IPS DF 4.7 (cell line): ENCODE data around the gene ULK4.

Experiments
- DNase-seq: peaks from one replicate; pipeline ENCODE4 v3.0.0-alpha.2; 2013; ENCODE audit warnings: low spot score; ENCODE audit errors: extremely low read depth

Gene ULK4

DNA sequence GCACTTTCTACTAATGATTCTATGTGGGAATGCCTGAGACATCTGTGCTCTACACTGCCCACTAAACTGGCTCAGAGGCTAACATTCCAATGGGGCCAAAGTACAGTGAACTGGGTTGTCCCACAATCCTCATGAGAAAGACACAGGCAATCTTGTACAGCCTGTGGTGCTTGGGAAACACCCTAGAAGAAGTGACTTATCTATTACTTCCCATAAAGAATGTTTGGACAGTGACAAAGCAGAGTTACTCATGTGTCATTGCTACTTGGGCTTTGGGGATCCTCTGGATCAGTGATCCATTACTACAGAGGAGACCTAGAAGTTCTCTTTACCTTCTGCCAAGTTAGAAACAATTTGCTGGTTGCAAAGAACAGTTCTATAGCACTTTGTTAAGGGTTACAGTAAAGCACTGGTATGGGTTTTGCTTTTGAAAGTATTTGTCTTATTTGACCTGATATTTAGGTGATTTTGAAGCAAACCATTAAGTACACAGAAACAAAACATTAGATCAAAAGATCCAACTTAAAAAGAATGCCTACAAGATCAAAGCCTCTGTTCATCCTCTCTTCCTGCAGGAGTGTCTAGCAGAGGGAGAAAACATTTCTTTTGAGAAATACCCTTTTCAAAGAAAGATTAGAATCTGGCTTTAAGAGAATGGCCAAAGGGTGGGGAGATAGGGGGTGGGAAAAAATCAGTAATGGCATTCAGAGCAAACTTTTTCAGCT is 686.8 kb downstream of the ULK4 start:
- DNase-seq = no peak

GRCh38 chr3:41272667-41273066 is 689.2 kb downstream of the ULK4 start:
- no peak for DNase-seq

DNA sequence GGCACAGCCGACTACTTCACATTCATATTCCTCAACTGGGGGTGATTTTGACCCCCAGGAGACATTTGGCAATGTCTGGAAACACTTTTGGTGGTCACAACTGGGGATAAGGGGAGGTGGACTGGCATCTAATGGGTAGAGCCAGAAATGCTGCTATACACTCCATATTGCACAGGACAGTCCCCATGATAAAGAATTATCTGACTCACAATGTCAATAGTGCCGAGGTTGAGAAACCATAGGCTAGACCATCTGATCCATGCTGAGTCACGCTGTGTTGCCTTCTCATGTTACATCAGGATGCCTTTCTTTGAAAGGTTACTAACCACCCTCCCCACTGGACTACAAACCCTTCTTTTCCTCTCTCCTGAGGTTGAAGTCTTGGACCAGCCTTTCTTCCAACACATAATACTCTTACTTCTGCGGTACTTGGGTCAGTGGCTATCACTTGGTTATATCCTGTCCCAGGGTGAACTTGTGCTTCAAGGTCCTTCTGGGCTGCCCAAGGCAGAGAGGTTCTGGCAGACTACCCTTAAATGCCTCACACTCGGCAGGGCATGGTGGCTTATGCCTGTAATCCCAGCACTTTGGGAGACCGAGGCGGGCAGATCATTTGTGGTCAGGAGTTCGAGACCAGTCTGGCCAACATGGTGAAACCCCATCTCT is 693.8 kb downstream of the ULK4 start:
- no peak for DNase-seq

- DNase-seq = no peak
These were observed 696.1 kb downstream of the ULK4 start for GRCh38 chr3:41265823-41266273.

- DNase-seq = no peak
These were observed 696.8 kb downstream of the ULK4 start for GRCh38 chr3:41265011-41265545.

DNA sequence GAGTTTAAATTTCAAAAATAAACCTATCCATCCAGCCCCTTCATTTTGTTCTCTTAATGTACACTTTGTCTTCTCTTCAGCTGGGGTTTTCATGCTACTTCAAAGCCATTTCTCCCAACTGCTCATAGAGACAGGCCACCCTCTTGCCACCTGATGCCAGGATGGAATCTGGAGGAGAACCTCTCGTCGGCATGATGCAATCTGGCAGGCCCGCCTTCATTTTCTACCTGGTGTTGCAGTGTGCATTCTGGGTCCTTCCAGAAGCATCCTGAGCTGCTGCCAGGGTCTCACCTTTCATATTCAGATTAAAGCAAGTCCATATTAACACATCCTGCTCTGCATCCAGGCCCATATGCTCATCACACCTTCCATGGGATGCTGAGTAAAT is 701.8 kb downstream of the ULK4 start:
- no peak for DNase-seq

DNA sequence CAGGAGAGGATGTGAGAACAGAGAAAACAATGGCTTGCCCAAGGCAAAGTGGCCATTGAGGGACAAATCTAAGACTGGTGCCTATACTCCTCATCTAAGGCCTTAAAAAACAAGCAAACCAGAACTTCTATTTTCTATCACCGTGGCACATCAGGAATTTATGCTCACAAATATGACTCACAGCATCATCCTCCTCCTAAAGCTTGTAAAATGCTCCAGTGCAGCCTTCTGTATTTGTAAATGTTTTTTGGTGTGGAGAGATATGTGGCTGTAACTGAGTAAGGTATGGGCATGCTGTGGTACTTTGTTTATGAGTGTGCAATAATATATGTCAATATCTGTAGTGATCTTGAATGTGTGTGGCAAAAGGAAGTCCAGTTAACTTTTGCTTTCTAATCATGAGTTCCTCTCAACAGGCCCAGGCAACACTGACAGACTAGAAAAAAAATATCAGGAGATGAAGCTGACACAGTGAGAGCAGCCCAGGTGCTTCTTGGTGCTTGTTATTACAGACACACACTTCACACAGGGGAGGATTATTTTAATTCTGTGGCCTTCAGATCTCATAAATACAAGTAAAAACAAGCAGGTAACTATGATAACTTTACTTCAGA is 702.3 kb downstream of the ULK4 start:
- DNase-seq = no peak

GRCh38 chr3:41258239-41258800 is 703.6 kb downstream of the ULK4 start:
- DNase-seq = no peak

DNA sequence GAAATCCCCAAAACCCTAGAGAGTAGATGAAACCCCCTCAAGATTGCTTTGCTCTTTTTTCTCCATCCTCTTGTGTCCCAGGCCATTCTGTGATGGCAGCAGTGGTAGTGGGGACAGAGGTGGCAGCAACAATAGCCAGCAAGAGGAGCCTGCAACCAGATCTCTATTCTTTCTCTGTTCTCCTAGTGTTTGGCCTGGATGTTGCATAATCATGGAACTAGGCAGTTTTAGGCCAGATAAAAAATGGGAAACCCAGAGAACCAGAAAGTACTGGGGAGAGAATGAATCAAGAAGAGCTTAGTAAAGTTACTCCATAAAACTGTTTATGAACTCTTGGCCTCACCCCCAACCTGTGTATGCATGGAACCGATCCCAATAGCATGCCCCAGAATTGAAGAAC is 710.3 kb downstream of the ULK4 start:
- DNase-seq = no peak

DNA sequence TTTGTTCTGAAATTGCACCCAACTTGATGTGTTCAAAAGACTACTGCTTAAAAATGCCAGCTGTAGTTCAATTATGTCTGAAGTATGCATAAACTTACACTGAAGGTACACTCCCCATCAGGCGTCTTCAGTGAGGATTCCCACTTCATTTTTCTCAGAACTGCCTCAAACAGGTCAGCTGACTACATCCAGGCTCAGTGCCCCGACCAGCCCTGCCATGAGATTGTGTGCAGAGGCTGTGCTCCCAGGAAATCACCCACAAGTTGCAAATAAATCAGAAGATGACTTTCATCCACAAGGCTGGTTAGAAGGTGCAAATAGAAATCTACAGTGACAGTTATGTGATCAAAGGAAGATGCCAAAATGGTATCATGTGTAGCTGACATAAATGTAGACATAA is 711.1 kb downstream of the ULK4 start:
- no peak for DNase-seq

DNA sequence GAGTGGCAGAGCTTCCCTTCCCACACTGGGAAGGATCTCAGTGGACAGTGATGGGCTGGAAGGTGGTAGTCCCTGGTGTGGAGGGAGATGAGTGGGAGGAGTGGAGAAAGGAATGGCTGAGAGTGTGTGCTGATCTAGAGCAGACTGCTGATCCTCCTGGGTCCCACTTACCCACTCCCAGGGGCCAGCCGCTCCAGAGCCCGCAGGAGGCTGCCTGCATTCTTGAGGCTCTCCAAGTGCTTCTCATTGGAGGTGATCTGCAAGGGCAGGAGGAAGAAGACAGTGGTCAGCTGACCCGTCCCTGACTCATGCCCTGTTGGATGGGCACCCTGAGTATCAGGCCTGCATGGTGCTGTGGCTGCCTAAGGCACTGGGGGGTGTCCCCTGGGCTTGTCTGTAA is 712.6 kb downstream of the ULK4 start:
- no peak for DNase-seq

DNA sequence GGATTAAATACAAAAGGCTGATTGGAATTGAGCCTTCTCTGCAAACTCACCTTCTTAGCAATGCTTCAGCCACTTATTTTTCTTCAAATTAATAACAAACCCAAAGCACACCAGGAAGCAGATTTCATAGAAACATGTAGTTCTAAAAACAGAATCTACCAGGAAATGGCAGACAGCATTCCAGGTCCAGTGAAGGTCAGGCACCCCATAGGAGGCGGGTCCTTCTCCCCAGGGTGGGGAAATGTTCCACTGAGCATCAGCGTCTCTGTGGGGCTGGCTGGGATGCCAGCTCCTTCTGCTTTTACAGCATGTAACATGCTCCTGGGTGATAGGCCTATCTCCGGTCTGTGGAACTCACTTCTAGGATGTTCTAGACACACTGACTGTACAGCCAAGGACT is 713.4 kb downstream of the ULK4 start:
- DNase-seq = no peak

DNA sequence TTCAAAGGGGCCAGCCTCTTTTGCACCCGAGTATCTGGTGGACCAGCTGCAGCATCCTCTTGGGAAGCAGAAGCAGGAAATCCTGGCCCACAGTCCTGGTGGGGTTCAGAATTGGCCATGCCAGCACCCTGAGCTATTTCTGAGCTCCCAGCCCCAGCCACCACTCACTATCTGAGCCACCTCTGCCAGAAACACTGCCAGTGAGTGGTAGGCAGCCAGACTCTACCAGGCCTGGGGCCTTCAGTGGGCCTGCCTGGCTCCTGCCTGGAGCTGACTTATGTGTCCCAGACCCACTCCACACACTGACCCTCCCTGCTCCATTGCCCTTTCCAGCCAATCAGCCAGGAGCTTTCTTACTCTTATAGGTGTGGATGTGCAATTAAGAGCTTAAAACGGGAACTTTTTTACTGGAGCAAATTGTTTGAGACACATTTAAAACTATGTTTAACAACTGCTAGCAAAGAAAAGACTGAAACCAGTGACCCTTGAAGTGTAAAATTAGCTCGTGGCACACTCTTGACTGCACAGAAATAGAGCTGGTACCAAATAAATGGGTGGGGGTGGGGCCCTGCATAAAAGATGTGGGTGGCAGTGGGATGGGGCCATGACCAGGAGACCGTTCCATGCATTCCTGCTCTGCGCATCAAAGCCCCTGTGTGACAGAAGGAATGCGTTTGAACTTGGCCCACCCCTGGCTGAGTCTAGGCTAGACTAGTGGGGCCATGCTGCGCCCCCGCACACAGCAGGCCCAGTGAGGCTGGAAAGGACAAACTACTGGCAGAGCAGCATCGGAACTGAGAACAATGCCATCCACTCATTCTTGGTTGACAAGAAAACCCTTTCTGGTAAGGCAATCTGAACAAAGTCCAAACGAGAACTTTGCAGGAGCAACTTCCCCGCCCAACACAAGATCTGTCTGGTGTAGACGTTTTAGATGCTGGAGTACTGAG is 714.6 kb downstream of the ULK4 start:
- no peak for DNase-seq

GRCh38 chr3:41244620-41245336 is 717.1 kb downstream of the ULK4 start:
- DNase-seq = no peak

DNA sequence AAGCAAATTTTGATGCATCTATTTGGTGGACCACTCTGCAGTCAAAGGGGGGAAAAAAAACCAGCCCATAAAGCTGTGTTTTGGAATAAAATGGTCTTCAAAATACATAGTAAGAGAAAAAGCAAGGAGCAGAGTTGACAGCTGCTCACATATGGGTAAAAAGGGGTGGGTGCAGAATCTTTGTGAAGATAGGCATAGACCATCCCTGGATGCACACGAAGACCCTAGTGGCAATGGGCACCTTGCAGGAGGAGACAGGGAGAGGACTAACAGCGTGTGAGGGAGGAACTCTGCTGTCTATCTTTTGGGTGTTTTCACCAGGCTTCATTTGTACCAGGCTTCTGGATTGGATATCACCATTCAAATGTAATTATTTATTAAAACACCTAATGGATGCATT is 718.7 kb downstream of the ULK4 start:
- DNase-seq = no peak

- DNase-seq = no peak
These were observed 719.9 kb downstream of the ULK4 start for GRCh38 chr3:41241800-41242571.

GRCh38 chr3:41241161-41241560 is 720.7 kb downstream of the ULK4 start:
- no peak for DNase-seq

- DNase-seq = no peak
These were observed 722.3 kb downstream of the ULK4 start for GRCh38 chr3:41239587-41239986.

DNA sequence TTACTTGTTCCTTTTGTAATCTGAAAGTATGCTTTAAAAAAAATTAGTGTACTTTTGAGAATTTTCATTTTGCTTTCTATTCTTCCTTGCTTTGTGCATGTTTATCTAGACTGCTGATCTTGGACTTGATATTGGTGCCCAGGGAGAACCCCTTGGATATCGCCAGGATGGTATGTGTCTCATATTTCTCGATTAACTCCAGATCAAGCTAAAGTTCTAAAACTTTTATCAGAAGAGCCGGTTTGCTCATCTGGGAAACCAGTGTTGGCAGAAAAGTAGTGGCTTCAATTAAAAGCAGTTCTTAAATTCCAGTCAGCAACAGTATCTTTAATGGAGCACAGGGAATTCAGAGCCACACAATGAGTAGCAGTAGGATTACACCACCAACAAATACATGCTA is 724.0 kb downstream of the ULK4 start:
- no peak for DNase-seq

DNA sequence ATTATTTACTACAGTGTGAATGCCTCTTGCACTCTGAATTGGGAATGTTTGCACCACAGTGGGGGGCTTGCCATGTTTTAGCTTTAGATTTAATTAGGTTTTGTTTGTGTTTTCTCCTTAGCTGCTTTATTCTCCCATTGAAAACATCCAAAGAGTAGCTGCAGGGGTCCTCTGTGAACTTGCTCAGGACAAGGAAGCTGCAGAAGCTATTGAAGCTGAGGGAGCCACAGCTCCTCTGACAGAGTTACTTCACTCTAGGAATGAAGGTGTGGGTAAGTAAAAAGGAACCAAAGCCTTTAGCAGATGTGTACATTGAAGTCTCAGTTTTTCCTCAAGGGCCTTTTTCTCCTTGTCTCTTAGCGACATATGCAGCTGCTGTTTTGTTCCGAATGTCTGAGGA is 725.7 kb downstream of the ULK4 start:
- no peak for DNase-seq
